ENCODE measurements around the gene TM4SF5.
"Not testable (repeated sequence)": the region's sequence is repeated elsewhere in the genome, so short reads cannot be mapped to it uniquely, and the experiment has no call there.

TM4SF5 gene

DNA sequence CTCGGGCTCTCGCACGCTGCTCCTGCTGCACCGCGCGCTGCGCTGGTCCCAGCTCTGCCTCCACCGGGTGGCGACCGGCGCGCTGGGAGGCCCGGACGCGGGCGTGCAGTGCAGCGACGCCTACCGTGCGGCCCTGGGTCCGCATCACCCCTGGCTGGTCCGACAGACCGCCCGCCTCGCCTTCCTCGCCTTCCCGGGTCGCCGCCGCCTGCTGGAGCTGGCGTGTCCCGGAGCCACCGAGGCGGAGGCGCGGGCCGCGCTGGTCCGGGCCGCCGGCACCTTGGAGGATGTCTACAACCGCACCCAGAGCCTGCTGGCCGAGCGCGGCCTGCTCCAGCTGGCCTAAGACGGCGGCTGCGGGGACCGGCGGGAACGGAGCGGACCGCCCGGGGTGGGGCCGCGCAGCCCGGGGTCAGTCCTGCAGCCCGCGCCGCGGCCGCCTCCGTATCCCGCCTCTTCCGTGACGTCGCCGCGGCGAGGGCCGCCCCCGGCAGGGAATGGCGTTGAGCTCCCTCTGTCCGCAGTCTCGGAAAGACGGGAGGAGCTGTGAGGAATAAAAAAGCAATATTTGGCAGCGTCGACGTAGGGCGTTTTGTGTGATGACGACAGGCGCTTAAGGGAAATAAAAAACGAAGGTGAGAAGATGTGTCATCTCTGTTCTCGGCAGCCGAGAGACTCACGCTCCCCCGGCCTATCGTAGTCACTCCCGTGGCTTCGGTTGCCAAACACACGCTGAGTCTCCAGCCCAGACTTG, 18.4 kb downstream of the TM4SF5 start:
- peak; percentile 69 for DNase-seq (ENCODE audit: low read depth)

GRCh38 chr17:4790705-4791088, 19.0 kb downstream of the TM4SF5 start:
- DNase-seq (ENCODE audit: low read depth): no peak

DNA sequence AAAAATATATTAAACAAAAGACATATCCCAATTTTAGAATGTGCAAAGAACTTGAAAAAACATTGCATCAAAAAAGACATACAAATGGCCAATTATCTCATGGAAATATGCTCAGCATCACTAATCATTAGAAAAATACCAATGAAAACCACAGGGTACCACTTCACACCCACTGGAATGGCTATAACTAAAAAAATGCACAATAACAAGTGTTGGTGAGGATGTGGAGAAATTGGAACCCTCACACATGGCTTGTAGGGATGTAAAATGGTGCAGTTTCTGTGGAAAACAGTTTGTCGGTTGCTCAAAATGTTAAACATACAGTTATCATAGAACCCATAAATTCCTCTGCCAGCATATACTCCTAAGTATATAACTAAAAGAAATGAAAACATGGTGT, 23.5 kb downstream of the TM4SF5 start:
- no peak for DNase-seq (ENCODE audit: low read depth)

DNA sequence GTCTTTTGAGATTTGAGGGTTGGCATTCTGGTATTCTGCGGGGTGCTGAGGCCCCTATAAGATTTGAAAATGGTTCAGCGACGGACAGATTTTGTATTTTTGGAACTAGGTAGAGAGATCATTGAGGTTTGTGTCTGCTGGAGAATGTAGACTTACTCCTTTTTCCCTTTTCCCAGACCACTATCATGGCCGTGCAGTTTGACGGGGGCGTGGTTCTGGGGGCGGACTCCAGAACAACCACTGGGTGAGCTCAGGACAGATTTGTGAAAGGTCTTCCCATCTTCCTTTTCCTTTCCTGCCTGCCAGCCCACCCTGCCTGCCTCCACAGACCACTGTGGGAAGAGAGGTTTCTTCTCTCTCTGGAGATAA, 24.9 kb downstream of the TM4SF5 start:
- DNase-seq (ENCODE audit: low read depth): no peak

GRCh38 chr17:4800462-4801196, 28.9 kb downstream of the TM4SF5 start:
- DNase-seq (ENCODE audit: low read depth): no peak

DNA sequence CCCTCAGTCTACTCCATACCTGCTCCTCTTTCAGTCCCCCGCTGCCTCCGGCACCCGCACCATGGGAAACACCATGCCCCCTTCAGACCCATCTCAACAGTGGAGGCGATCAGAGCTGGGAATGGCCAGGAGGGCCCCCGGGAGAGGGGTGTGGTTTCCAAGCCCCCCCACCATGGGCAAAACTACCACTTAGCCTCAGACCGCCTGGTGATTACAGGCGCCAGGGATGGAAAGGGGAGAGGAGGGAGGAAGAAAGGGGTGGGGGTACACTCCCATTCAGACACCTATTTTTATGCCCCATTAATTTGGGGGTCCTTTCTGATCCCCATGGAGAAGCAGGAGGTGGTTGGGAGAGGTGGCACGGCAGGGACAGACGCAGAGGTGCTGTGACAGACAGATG, 30.5 kb downstream of the TM4SF5 start, which contains the start of gene C17orf114:
Gene C17orf114 (minus strand): TSS at position 101 of the 400 bp plus-strand sequence.
- no peak for DNase-seq (ENCODE audit: low read depth)

GRCh38 chr17:4806456-4806776, 34.7 kb downstream of the TM4SF5 start:
- DNase-seq (ENCODE audit: low read depth): no peak

GRCh38 chr17:4806777-4807604, 35.3 kb downstream of the TM4SF5 start, which contains the start of gene PLD2:
Gene PLD2 (plus strand): TSS chr17:4807152. CDS start chr17:4807773, 621 bp downstream.
- peak; percentile 83 for DNase-seq (ENCODE audit: low read depth)

DNA sequence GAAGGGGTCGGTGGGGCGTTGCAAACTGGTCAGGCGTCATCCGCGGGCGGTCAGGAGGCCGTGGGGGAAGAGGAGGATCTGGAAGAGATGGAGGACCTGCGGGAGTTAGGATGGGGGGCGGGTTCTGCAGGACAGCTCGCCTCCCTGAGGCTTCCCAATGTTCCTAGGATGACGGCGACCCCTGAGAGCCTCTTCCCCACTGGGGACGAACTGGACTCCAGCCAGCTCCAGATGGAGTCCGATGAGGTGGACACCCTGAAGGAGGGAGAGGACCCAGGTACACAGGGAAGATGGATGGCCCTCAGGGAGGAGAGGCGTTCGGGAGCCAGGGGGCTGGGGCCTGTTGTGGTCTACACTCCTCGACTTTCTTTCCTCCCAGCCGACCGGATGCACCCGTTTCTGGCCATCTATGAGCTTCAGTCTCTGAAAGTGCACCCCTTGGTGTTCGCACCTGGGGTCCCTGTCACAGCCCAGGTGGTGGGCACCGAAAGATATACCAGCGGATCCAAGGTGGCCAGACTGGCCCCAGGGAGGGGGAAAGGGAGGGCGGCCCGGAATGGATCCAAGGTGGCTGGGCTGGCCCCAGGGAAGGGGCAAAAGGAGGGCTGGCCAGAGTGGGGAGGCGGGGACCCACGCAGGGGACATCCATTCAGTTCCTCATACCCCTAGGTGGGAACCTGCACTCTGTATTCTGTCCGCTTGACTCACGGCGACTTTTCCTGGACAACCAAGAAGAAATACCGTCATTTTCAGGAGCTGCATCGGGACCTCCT, 36.1 kb downstream of the TM4SF5 start:
- no peak for DNase-seq (ENCODE audit: low read depth)

GRCh38 chr17:4808378-4808767, 36.7 kb downstream of the TM4SF5 start:
- DNase-seq (ENCODE audit: low read depth): no peak

GRCh38 chr17:4810696-4811290, 39.1 kb downstream of the TM4SF5 start:
- no peak for DNase-seq (ENCODE audit: low read depth)

DNA sequence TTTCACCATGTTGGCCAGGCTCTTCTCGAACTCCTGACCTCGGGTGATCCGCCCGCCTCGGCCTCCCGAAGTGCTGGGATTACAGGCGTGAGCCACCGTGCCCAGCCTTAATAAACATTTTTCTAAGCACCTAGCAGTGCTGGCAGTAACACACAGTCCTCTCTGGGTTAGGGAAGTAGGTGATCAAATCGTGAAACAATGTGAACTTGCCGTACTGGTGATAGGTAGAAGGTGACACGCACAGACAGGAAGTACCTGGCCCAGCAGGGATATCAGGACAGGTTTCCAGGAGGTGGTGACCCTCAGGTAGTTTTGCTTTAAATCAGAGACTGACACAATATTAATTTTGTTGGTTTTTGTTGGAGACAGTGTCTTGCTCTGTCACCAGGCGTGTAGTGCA, 39.8 kb downstream of the TM4SF5 start:
- DNase-seq (ENCODE audit: low read depth): no peak

GRCh38 chr17:4812690-4813089, 41.0 kb downstream of the TM4SF5 start:
- DNase-seq (ENCODE audit: low read depth): no peak

GRCh38 chr17:4815043-4815675, 43.5 kb downstream of the TM4SF5 start:
- no peak for DNase-seq (ENCODE audit: low read depth)

GRCh38 chr17:4816826-4817225, 45.1 kb downstream of the TM4SF5 start:
- no peak for DNase-seq (ENCODE audit: low read depth)

DNA sequence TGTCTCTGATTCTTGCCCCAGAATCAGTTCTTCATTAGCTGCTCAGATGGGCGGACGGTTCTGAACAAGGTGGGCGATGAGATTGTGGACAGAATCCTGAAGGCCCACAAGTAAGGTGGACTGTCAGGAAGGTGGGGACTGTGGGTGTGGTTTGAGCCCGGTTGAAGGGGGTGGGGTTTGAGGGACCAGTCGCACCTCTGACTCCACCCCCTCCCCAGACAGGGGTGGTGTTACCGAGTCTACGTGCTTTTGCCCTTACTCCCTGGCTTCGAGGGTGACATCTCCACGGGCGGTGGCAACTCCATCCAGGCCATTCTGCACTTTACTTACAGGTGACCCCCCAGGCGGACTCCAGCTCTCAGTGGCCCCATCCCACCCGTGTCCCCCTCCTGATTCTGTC, 46.6 kb downstream of the TM4SF5 start:
- DNase-seq (ENCODE audit: low read depth): no peak

DNA sequence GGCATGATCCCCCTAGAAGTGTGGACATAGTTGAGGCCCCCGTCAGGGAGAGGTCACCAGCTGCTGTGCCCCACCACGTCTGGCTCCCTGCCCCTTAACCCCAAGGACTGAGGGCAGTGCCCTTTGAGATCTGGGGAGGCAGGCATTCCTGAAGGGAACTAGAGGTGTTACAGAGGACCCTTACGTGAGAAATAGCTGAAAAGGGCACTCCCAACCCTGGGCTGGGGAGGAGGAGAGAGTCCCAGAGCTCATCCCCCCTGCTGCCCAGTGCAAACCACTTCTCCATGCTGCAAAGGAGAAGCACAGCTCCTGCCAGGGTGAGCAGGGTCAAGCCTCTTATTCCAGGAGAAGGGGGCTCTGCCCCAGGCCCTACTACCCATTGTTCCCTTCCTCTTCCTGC, 51.1 kb downstream of the TM4SF5 start:
- no peak for DNase-seq (ENCODE audit: low read depth)

- DNase-seq (ENCODE audit: low read depth): no peak
Observed at GRCh38 chr17:4823373-4824089, 51.8 kb downstream of the TM4SF5 start.

DNA sequence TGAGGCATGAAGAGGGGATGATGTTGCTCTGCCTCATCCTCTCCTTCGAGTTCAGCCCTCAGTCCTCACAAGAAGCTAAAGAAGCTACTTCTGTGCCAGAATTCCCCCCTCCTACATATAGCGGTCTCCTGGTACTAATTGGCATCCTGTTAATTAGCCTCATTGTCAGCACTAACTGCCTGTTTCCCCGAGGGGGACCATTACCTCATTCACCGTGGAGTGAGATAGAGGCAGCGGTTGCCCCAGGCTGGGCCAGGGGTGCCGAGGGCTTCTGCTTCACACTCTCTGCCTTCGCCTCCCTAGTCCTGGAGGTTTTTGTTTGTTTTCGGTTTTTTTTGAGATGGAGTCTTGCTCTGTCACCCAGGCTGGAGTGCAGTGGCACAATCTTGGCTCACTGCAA, 55.7 kb downstream of the TM4SF5 start:
- DNase-seq (ENCODE audit: low read depth): no peak

- DNase-seq (ENCODE audit: low read depth): not testable (repeated sequence)
Observed at GRCh38 chr17:4832829-4833177, 61.1 kb downstream of the TM4SF5 start.
